NCI-H82 treated with DMSO at 0.1 percent for 48 hours (cell line): ENCODE data around the gene THEM5.
A peak's percentile ranks its signal among the peaks of the same experiment; 100 is the strongest.
"Not testable (repeated sequence)": the region's sequence is repeated elsewhere in the genome, so short reads cannot be mapped to it uniquely, and the experiment has no call there.

ENCODE experiments used
- DNase-seq: peaks from one replicate; lab custom pipeline; 2025; ENCODE audit not compliant: unreplicated experiment; lab: John Stamatoyannopoulos, UW

Gene THEM5

GRCh38 chr1:151867765-151868411 lies 14.4 kb upstream of the THEM5 start:
- no peak for DNase-seq

GRCh38 chr1:151867321-151867720 lies 13.8 kb upstream of the THEM5 start:
- DNase-seq: no peak

- no peak for DNase-seq
Measured at GRCh38 chr1:151864411-151864810, 10.9 kb upstream of the THEM5 start.

- DNase-seq: no peak
Measured at GRCh38 chr1:151862604-151863003, 9.1 kb upstream of the THEM5 start.

GRCh38 chr1:151860504-151861187 lies 7.1 kb upstream of the THEM5 start:
- no peak for DNase-seq

GRCh38 chr1:151859891-151860293 lies 6.4 kb upstream of the THEM5 start:
- no peak for DNase-seq

- DNase-seq: no peak
Measured at GRCh38 chr1:151858886-151859665, 5.6 kb upstream of the THEM5 start.

DNA sequence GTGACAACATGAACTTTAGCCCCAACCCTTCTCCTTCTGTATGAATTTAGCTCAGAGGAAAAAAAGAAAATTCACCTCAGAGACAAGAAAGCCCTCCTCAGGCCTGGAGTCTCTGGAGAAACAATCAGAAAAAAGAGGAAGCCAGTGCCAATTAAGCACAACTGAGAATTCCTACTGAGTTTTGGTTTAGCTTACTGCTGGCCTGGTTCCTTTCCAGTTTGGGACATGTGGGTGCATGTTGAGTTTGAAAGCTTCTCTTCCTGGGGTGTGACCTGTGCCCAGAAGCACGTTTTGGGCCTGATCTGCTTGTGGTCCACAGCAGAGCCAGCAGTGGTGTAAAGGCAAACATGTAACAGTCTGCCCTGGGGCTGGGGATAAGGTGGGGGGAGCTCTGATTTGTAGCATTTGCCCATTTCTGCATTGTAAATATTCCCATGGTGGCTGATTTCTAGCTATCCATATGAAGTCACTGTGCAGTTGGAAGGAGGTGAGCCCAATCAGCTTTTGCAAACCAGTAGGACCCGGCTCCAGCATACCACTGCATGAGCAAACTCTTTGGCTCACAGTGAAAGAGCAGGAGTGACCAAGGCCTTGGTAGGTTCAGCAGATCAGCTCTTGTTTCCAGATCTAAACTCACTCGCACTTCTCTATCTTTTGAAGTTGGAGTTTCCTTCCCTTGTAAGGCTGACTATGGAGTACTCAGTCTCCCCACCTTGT lies 4.7 kb upstream of the THEM5 start:
- no peak for DNase-seq

DNA sequence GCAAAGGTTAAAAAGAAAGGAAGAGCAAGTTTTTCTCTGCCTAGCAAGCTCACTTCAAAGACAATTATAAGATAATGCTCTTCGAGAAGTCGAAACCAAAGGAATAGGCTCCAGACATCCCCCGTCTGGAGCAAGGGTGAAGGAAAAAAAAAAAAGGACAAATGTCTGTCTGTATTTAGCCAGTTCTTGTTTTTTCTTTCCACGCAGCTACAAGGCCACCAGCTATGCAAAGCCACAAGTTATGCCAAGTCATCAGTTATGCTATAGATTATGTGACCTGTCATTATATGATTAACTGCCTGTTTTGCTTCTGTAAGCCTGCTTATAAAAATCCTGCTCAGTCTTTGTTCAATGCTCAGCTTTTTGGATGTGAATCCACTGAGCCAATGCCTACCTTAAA lies 2.4 kb upstream of the THEM5 start:
- peak; percentile 33 for DNase-seq

DNA sequence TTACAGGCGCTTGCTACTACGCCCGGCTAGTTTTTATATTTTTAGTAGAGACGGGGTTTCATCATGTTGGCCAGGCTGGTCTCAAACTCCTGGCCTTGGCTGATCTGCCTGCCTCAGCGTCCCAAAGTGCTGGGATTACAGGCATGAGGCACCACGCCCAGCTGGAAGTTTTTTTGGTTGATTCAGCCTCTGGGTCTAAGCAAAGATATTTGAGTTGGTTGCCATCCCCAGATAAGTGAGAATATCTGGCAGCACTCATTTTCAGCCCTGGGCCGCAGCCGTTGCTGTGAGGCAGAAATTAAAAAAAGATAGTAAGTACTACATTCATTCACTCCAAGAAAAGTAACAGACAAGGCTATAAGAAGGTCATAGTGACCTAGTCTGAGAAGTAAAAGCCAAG lies 2.0 kb upstream of the THEM5 start:
- not testable (repeated sequence) for DNase-seq

GRCh38 chr1:151854658-151855057 lies 1.1 kb upstream of the THEM5 start:
- no peak for DNase-seq

GRCh38 chr1:151852733-151853132 lies 779 bp downstream of the THEM5 start:
- DNase-seq: no peak

- no peak for DNase-seq
Measured at GRCh38 chr1:151851886-151852285, 1.6 kb downstream of the THEM5 start.

DNA sequence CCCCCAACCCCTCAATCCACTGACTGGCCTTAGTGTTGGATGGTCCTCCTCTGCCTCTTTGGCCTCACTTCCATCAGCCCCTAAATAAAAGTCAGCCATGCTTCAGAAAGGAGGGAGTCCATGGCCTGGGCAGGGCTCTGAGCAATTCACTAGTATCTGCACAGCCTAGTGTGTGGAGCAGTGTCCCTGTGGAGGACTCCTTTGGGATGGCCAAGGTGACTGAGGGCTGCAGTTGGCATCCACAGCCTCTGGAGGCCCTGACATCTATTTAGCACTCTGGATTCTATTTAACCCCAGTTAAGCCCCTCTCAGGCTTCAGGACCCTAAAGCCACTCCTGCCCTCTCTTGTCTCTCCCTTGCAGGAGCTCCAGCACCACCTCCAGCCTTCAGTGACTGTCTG lies 3.6 kb downstream of the THEM5 start:
- no peak for DNase-seq

DNA sequence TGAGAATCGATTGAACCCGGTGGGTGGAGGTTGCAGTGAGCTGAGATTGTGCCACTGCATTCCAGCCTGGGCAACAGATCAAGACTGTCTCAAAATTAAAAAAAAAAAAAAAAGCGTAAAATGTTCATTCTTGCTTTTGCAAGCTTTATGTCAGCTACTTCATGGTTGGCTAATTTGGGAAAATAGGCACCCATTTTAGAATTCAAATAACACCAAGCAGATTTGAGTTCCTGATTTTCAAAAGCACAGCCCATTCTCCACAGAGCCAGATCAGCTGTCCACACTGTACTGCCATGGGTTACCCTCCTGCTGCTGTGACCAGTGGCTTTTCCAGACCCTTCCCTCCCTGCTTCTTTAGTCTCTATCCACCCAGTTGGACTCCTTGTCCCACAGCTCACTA lies 4.4 kb downstream of the THEM5 start:
- DNase-seq: no peak

DNA sequence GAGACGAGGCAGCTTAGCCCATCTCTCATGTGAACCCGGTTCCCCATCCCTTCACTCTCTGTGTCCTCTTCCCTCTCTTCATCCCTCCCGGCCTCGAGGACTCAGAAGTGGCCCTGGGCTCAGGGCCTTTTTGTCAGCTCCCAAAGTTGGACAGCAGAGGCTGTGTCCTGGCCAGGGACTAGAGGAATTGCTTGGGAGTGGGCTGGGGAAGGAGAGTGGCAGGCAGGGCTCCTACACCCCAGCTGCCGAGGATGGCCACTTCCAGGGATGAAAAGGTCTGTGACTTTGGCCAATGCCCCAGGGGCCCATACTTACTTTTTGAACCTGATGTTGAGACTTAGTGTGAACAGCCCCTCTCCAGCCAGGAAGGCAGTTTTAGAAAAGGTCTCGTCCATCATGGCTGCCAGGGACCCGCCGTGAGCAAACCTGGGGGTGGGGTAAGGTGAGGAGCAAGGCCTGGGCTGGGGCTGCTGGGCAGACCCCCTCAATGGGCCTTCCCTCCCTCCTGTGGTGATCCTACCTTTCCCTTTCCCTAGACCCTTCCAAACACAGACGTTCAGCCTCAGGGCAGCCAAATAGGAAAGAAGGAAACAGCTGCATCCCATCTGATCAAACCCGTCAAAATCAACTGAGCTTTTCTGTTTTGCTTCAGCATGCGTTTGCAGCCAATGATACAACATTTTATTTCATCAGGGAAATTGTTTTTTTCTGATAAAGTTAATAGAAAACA lies 5.5 kb downstream of the THEM5 start:
- no peak for DNase-seq

DNA sequence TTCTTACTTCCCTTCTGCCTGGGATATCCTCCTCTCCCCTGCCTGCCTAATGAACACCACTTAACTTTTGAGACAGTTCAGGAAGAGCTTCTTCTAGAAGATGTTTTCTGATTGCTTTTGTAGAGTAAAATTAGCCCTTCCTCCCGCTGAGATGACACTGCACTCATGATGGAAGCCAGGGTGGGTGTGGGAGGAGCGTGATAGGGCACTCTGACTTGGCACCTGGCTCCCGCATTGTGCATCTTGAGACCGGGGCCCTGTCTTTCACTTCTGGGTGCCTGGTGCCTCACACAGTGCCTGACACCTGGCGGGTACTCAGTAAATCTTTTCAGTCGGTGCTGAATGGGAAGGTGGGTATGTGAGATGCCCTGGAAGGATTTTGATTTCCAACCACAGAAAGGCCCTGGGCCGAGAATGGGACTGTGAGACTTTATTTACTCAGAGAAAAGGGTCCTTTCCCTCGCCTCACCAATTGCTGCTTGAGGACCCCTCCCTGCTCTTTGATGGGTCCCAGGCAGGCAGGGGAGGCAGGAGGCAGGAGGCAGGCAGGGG lies 6.8 kb downstream of the THEM5 start:
- DNase-seq: no peak

- no peak for DNase-seq
Measured at GRCh38 chr1:151846062-151846568, 7.4 kb downstream of the THEM5 start.

- DNase-seq: no peak
Measured at GRCh38 chr1:151843398-151843797, 10.1 kb downstream of the THEM5 start.

- no peak for DNase-seq
Measured at GRCh38 chr1:151841141-151841540, 12.4 kb downstream of the THEM5 start.
